Activated CD4-positive, alpha-beta T cell treated with anti-CD3 and anti-CD28 coated beads, Interleukin-2, amount 50 U/mL, for 4 hours (primary cell): ENCODE data around the gene GNB3.
"Not testable (repeated sequence)": the region's sequence is repeated elsewhere in the genome, so short reads cannot be mapped to it uniquely, and the experiment has no call there.

Source experiments
- DNase-seq, 2 experiments: peaks; one replicate each; pipeline ENCODE4 v3.0.0-alpha.2; 2020

GNB3 gene

DNA sequence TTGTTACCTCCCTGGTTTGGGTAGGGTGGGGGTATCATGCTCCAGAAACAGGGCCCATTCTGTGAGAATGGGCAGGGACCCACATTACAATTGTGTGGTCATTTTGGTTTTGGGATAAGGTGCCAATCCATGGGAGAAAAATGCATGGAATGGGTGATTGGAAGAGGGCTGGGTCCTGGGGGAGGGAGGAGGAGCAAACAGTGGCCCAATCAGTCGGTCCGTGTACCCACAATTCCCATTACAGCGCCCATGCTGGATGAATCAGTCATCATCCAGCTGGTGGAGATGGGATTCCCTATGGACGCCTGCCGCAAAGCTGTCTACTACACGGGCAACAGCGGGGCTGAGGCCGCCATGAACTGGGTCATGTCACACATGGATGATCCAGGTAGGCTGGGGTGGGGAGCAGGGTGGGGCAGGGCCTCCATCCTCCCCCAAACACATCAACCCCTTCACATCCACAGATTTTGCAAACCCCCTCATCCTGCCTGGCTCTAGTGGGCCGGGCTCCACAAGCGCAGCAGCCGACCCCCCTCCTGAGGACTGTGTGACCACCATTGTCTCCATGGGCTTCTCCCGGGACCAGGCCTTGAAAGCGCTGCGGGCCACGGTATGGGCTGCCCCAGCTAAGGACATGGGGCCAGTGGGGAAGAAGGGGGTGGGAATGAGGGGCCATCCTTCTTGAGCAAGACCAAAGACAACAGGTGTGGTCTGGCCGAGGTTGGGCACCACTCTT is 23.0 kb downstream of the GNB3 start:
- DNase-seq = no peak

DNA sequence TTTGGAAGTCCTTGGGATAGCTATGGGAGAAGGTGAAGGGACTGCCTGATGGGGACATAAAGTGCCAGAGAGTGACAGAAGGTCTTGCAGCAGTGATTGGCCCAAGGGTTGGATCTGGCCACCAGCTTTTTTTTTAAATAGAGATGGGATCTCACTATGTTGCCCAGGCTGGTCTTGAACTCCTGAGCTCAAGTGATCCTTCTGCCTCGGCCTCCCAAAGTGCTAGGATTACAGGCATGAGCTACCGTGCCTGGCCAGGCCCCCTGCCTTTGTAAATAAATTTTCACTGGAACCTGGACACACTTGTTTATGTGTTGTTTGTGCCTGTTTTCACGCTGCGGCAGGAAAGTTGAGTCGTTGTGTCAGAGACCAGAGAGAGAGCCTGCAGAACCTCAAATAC is 24.6 kb downstream of the GNB3 start:
- not testable (repeated sequence) for DNase-seq

DNA sequence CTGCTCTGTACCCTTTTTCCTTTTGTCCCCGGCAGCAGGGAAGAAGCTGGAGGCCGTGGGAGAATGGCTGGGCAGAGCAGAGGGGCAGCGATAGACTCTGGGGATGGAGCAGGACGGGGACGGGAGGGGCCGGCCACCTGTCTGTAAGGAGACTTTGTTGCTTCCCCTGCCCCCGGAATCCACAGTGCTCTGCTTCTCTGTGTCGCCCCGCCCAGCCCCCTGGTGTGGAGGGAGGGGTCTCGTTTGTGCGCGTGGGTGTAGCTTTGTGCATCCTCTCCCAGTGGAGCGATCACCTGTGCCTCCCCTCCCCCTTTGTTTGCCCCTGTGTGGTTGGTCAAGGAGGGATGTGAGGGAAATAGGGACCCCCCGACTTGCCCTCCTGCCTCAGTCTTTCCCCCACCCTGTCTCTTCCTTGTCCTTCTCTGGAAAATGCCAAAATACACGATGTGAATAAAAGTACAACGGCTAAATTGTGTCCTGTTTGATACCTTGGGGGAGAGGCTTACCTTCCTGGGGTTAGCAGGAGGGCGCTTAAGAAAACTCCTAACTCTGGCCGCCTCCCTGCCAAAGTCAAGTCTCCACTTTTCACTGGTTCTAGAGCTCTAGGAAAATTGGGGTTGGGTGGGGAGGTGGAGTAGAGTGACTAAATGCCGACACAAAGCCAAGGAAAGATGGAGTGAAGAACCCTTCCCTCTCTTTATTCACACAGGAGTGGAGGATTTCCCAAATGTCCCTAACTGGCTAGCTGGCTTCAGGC is 25.6 kb downstream of the GNB3 start:
- DNase-seq = no peak

DNA sequence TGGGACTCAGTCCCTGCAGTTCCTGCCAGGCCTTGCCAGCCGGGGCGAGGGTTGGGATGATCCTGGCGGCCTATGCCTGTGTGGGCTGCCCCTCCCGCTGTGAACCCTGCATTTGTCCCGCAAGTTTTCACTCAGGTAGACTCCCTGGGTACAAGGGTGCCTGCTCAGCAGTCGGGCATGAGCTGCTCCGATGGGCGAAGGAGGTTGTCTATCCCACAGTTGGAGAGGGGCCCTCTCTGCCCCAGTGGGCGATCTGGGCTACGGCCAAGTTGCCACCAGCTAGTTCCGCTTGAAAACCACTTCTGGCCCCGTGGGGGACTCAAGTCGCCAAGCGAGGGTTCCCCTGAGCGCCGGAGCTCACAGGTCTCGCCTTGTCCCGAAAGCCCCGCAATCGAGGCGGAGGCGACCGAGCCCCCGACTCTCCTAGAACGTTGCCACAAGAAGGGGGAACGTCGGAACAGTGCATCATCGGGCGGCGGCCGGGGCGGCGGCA is 26.2 kb downstream of the GNB3 start:
- DNase-seq = no peak

DNA sequence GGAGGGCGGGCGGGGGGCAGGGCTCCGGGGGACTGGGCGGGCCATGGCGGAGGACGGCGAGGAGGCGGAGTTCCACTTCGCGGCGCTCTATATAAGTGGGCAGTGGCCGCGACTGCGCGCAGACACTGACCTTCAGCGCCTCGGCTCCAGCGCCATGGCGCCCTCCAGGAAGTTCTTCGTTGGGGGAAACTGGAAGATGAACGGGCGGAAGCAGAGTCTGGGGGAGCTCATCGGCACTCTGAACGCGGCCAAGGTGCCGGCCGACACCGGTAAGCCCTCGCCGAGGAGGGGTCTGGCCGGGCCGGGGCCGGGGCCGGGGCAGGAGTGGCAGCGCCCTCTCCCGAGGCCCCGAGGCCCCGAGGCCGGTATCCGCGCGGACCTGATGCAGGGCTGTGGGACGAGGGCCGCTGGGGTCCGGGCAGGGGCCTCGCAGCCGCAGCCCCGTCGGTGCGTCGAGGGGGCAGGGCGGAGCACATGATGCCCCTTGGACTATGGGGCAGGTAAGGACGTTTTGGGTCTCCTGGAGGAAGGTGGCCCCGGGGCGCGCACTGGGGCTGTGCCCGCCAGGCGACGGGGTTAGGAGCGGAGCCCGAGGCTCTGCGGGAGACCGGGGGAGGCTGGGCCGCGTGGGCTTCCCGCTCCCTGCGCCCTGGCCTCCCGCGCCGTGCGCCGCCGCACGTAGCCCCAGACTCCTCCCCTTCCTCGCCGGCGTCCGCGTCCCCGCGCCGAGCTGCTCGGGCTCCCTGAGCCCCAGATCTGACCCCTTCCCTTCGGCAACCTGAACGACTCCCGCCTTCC is 26.9 kb downstream of the GNB3 start, which contains the start of gene TPI1:
Gene TPI1, plus strand, starts transcription at position 119 of the 798 bp plus-strand sequence. Its CDS starts 36 bp downstream, at position 155.
- DNase-seq = peak; percentile 71 to 73

DNA sequence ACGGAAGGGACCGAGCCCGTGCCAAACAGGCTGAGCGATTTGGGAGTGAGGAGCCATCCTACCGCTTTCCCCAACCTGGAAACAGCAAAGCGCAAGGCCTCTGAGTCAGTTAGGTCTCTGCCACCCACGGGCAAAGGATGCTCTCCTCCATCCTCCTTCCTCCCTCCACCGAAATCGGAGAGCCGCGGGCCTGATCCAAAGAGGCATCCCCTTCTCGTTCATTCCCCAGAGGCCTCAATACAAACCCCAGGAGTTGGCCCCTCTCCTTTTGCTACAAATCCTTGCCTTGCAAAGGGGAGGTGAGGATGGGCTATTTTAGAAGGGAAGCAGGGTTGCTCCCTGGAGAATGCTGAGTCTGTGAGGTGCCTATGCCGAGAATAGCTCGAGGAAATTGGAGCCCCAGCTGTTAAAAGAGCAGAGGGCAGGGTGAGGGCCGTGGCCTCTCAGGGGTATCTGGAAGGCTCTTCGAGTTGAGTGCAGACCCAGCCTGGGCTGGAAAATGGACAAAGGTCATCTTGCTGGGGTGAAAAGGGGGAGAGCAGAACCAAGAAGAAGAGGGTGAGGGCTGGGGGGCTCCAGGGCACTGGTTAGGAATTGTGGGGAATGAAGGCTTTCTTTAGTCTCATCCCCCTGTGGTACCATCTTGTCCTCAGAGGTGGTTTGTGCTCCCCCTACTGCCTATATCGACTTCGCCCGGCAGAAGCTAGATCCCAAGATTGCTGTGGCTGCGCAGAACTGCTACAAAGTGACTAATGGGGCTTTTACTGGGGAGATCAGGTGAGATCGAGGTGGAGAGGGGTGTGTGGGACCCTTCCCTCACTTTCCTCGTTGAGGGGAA is 27.7 kb downstream of the GNB3 start:
- DNase-seq = peak in 1 of 2 experiments; percentile 23

DNA sequence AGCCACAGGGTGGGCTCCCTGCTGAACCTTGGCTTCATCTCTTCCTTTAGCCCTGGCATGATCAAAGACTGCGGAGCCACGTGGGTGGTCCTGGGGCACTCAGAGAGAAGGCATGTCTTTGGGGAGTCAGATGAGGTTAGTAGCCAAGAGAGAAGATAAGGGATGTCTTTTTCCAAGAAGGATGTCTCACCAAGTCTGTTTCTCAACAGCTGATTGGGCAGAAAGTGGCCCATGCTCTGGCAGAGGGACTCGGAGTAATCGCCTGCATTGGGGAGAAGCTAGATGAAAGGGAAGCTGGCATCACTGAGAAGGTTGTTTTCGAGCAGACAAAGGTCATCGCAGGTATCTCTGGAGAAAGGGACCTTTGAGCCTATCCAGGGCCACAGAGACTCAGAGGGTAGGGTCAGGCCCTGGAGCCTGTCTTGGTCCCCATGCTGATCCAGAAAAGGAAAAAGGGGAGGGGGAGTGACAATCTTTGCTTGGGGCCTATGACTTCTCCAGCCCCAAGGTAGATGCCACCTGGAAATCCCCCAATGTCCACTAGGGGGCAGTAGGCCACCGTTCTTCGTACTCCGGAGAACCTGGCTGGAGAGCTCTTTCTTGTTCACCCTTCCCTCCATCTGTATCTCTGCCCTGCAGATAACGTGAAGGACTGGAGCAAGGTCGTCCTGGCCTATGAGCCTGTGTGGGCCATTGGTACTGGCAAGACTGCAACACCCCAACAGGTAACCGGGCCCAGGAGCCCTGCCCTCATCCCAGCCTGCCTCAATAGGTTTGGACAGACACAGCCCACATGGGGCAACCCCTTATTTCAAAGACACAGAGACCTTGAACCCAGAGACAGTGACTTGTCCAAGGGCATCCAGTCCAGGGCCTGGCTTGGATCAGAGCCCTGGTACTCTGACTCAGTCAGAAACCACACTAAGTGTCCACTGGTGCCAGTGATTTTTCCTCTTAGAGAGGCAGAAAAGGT is 28.6 kb downstream of the GNB3 start:
- peak; percentile 86 to 87 for DNase-seq

DNA sequence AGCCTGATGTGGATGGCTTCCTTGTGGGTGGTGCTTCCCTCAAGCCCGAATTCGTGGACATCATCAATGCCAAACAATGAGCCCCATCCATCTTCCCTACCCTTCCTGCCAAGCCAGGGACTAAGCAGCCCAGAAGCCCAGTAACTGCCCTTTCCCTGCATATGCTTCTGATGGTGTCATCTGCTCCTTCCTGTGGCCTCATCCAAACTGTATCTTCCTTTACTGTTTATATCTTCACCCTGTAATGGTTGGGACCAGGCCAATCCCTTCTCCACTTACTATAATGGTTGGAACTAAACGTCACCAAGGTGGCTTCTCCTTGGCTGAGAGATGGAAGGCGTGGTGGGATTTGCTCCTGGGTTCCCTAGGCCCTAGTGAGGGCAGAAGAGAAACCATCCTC is 29.6 kb downstream of the GNB3 start:
- not testable (repeated sequence) for DNase-seq

DNA sequence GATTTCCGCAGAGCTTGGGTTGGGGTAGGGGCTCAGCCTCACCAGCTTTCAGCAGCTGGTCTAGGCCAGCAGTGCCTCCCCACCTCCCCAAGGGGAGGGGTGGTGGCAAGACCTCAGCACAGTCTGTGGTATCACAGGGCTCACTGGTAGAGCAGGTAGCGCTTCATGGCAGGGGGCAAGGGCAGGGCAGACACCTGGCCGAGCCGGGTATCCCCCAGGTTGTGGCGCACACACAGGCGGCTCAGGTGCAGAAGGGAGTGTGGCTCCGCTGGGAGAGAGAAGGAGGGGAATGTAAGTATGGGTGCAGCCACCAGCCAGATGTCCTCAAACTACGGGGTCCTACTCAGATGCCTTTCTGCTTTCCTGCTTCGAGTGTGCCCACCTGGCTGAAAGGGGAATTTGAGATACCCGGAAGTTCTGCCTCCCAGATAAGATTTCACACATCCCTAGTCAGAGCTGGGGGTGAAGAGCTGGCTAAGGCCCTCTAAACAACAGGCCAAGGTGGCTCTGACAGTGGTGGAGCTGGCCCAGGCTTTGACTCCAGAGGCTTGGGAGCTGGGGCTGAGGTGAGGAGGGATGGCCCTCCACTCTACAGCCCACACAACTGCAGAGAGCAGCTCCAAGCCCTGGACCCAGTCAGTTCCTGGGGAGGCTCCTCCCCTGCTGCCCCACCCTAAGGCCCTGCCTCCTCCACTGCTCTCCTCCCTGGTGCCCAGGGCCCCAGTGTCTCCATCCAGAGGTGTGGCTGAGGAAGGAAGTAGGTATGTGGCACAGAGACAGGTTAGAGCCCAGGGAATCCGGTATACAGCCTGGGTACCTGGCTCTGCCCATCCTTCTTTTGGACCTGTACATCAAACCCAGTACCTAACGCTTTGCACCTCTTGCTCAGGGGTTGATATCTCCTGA is 30.6 kb downstream of the GNB3 start:
- DNase-seq = no peak

DNA sequence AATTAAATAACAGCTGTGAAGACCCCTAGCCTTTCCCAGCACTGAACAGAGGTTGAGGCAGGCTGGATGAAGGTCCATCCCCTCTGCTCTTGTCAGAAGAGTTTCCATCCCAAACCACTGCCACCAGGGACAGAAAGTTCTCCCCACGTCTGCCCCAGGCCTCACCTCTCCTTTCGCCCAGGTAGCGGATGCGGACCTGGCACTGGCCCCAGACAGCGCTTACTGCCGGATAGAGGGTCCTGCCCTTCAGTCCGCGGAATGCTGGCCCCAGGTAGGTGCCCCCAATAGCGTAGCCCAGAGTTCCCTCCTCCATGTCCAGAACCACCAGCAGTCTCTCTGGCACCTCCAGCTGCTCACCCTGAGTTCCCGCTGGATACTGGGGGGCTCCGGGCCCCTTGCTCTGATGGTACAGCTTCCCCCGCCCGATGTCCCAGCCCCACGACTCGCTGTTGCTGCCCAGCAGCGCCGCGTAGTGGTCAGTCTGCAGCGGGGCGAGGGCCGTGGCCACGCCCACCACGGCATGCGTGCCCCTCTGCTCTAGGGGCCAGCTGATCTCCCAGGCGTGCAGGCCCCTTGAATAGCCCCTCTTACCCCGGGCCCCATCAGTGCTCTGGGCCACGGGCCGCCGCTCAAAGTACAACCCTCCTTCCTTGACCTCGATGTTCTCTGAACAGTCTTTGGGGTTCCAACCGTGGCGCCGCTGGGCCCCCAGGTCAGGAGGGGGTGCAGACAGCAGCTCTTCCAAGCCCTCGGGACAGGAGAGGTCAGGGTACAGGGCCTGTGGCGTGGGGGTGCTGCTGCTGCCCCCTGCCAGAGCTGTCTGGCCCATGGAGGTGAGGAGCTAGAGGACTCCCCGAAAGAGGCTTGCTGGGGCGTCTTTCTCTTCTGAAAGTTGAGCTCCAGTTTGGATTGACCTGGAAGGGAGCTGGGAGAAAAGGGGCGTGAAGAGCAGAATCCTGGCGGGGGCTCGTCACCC is 31.6 kb downstream of the GNB3 start:
- peak; percentile 74 to 78 for DNase-seq

DNA sequence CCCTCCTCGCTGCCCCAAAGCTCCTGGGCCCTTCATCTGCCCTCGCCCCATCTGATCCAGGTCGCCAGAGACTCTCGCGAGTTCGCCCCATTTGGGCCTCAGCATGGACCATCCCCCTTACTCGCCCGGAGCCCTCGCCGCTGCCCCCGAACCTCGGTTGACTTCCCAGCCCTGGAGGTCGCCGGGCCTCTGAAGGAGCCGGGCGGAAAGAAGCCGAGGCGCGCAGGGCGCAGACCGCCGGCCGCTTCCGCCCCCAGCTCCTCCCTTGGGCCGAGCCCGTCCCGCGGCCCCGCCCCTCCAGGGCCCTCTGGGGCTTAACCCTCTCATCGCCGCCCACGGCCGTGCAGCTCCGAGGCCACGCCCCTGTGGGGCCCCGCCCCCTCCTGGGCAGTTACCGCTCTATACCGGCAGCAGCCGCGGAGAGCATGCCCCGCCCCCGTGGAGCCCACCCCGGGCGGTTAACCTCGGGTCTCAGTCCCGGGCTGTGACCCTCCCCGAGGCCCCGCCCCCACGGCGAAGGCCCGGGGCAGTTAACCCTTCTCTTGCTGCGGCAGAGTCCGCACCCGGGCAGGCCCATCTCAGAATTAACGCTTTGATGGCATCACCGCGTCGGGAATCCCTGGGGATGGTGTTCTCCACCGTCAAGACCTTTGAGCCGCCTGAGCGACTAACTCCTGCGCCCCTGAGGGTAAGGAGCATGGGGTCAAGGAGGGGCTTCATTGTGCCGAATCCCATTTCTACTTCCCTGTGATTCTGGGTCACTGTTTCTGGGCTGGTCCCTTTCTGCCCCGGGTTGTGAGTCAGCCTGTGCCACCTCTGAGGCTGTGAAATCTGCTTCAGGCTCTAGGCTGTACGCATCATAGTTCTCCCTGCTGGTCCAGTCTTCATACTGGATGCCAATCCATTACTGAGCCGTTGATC is 32.6 kb downstream of the GNB3 start, which contains the start of gene SPSB2:
Gene SPSB2, minus strand, starts transcription at position 210 of the 921 bp plus-strand sequence. CDS start 402 bp downstream, outside the sequence.
- peak; percentile 98 for DNase-seq

DNA sequence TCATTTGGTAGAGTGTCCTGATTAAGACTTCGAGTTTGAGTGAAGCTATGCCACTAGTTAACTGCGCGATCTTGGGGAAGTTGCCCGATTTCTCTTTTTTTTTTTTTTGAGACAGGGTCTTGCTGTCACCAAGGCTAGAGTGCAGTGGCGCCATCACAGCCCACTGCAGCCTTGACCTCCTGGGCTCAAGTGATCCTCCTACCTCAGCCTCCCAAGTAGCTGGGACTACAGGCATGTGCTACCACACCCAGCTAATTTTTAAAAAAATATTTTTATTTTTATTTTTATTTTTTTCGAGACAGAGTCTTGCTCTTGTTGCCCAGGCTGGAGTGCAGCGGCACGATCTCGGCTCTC is 33.3 kb downstream of the GNB3 start:
- not testable (repeated sequence) for DNase-seq

DNA sequence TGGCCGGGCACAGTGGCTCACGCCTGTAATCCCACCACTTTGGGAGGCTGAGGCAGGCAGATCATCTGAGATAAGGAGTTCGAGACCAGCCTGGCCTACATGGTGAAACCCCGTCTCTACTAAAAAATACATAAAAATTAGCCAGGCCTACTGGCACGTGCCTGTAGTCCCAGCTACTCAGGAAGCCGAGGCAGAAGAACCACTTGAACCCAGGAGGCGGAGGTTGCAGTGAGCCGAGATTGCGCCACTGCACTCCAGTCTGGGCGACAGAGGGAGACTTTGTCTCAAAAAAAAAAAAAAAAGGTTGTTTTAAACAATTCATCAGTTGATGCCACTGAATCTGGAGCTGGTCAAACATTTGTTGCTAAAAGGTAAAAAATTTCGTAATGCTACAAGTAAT is 39.1 kb downstream of the GNB3 start:
- DNase-seq = not testable (repeated sequence)

DNA sequence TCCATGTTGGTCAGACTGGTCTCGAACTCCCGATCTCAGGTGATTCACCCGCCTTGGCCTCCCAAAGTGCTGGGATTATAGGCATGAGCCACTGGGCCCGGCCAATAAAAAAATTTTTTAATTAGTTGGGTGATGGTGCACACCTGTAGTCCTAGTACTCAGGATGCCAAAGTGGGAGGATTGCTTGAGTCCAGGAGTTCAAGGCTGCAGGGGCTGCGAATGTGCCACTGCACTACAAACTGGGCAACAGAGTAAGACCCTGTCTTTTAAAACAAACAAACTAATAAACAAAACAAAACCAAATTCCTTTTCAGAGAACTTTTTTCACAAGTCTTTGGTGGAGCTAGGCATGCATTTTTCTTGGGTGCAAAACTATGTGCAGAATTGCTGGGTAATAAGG is 42.5 kb downstream of the GNB3 start:
- no peak for DNase-seq

DNA sequence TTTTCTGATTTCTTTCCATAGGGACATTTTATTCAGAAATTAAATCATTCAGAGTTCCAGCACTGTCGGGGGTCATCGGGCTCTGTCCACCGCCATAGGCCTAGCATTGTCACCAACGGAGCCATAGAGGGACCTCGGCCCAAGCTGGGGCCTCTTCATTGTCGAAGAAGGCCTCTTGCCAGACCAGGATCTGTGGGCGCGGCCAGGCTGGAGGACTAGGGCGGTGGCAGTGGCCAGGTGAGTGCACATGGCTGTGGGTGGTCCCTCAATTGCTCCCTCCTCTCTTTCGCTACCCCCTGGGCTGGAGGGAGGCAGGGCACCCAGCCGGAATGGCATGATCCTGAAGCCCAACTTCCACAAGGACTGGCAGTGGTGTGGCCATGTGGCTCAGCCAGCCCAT is 43.0 kb downstream of the GNB3 start:
- DNase-seq = no peak

DNA sequence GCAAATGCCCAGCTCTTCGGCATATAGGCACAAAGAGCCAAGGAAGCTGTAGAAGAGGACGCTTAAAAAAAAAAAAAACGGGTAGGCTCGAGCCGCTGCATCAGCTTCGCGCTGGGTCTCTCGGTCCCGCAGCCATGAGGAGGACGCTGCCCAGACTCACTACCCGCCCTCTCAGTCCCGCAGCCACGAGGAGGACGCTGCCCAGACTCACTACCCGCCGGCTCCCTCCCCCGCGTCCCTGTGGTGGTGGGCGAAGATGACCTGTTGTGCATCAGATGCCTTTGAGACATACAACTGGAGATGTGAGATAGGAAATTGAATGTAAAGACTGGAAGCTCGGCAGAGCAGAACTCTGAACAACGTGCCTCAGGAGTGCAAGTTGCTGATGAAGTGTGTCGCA is 43.8 kb downstream of the GNB3 start:
- DNase-seq = no peak
